H9 (cell line): Measurements from ENCODE around the gene HEG1. TPM values are rescaled to one million over a fixed set of nuclear protein-coding genes. Genes with fewer than 3 reads are reported as not detected.

ENCODE experiments used
- DNase-seq: peaks from one replicate; pipeline ENCODE4 v3.0.0-alpha.2; 2017
- H2AFZ ChIP-seq: one replicate; pipeline ENCODE4 v1.6.1; 2013; ENCODE audit warnings: mild to moderate bottlenecking, low read length, control low read depth, moderate library complexity
- H2AK5ac ChIP-seq: 2 replicates; pipeline ENCODE4 v1.6.1; 2013; ENCODE audit warnings: low read length, control low read depth, mixed read lengths; ENCODE audit not compliant: insufficient read length
- H2BK120ac ChIP-seq: one replicate; pipeline ENCODE4 v1.6.1; 2013; ENCODE audit warnings: low read depth, mild to moderate bottlenecking, low read length, control low read depth, inconsistent platforms; ENCODE audit not compliant: poor library complexity, severe bottlenecking
- H2BK12ac ChIP-seq: 2 replicates; pipeline ENCODE4 v1.6.1; 2013; ENCODE audit warnings: low read length, control low read depth, mixed read lengths, low read depth; ENCODE audit not compliant: insufficient read length
- H2BK15ac ChIP-seq: 2 replicates; pipeline ENCODE4 v1.6.1; 2013; ENCODE audit warnings: low read depth, low read length, control low read depth
- H2BK20ac ChIP-seq: one replicate; pipeline ENCODE4 v1.6.1; 2013; ENCODE audit warnings: low read depth, mild to moderate bottlenecking, low read length, control low read depth, inconsistent platforms; ENCODE audit not compliant: poor library complexity, severe bottlenecking
- H2BK5ac ChIP-seq: 2 replicates; pipeline ENCODE4 v1.6.1; 2013; ENCODE audit warnings: low read length, control low read depth, mixed read lengths; ENCODE audit not compliant: insufficient read length
- H3K14ac ChIP-seq: 2 replicates; pipeline ENCODE4 v1.6.1; 2013; ENCODE audit warnings: low read length, control low read depth; ENCODE audit not compliant: insufficient read depth
- H3K18ac ChIP-seq: 2 replicates; pipeline ENCODE4 v1.6.1; 2013; ENCODE audit warnings: low read depth, mild to moderate bottlenecking, mixed read lengths, low read length, control low read depth; ENCODE audit not compliant: insufficient read length
- H3K23ac ChIP-seq: 2 replicates; pipeline ENCODE4 v1.6.1; 2013; ENCODE audit warnings: low read length, control low read depth, mixed read lengths, low read depth; ENCODE audit not compliant: insufficient read length
- H3K23me2 ChIP-seq: 2 replicates; pipeline ENCODE4 v1.6.1; 2013; ENCODE audit warnings: low read depth, mild to moderate bottlenecking, mixed read lengths, low read length, control low read depth; ENCODE audit not compliant: insufficient read length, poor library complexity, severe bottlenecking
- H3K27ac ChIP-seq: 2 replicates; pipeline ENCODE4 v1.5.1; 2013; ENCODE audit warnings: low read length, control low read depth, mixed read lengths, low read depth; ENCODE audit not compliant: insufficient read length
- H3K27me3 ChIP-seq: 2 replicates; pipeline ENCODE4 v1.6.1; 2013; ENCODE audit warnings: low read length, control low read depth, inconsistent platforms; ENCODE audit not compliant: insufficient read depth
- H3K4ac ChIP-seq: 2 replicates; pipeline ENCODE4 v1.6.1; 2013; ENCODE audit warnings: low read depth, mild to moderate bottlenecking, control low read depth, inconsistent platforms, low read length, moderate library complexity
- H3K4me1 ChIP-seq: 2 replicates; pipeline ENCODE4 v1.6.1; 2013; ENCODE audit warnings: low read length, control low read depth, inconsistent platforms; ENCODE audit not compliant: insufficient read depth
- H3K4me2 ChIP-seq: 2 replicates; pipeline ENCODE4 v1.6.1; 2013; ENCODE audit warnings: low read length, control low read depth, mixed read lengths; ENCODE audit not compliant: insufficient read length, insufficient read depth
- H3K56ac ChIP-seq: 2 replicates; pipeline ENCODE4 v1.6.1; 2013; ENCODE audit warnings: low read depth, mild to moderate bottlenecking, mixed read lengths, low read length, control low read depth; ENCODE audit not compliant: insufficient read length
- H3K79me1 ChIP-seq: 2 replicates; pipeline ENCODE4 v1.6.1; 2013; ENCODE audit warnings: low read depth, mild to moderate bottlenecking, moderate library complexity, low read length, control low read depth, inconsistent platforms; ENCODE audit not compliant: insufficient read depth, poor library complexity, severe bottlenecking
- H3K79me2 ChIP-seq: 2 replicates; pipeline ENCODE4 v1.6.1; 2013; ENCODE audit warnings: low read length, control low read depth, inconsistent platforms; ENCODE audit not compliant: insufficient read depth
- H3K9ac ChIP-seq: 2 replicates; pipeline ENCODE4 v1.6.1; 2013; ENCODE audit warnings: low read length, control low read depth, mixed read lengths; ENCODE audit not compliant: insufficient read length; ENCODE audit errors: extremely low read depth
- H3K9me3 ChIP-seq: one replicate; pipeline ENCODE4 v1.6.1; 2013; ENCODE audit warnings: low read depth, low read length, inconsistent platforms; ENCODE audit not compliant: control insufficient read depth
- H3T11ph ChIP-seq: one replicate; pipeline ENCODE4 v1.6.1; 2013; ENCODE audit warnings: mild to moderate bottlenecking, low read length, control low read depth, inconsistent platforms
- H4K20me1 ChIP-seq: one replicate; pipeline ENCODE4 v1.6.1; 2013; ENCODE audit not compliant: control insufficient read depth, insufficient read length, insufficient read depth
- H4K5ac ChIP-seq: 2 replicates; pipeline ENCODE4 v1.6.1; 2013; ENCODE audit warnings: low read depth, mild to moderate bottlenecking, mixed read lengths, low read length, control low read depth; ENCODE audit not compliant: insufficient read length
- H4K8ac ChIP-seq: replicated peaks from 2 replicates; pipeline ENCODE4 v1.6.1; 2013; ENCODE audit warnings: low read length, control low read depth, mixed read lengths, low read depth; ENCODE audit not compliant: insufficient read length
- H4K91ac ChIP-seq: 2 replicates; pipeline ENCODE4 v1.6.1; 2013; ENCODE audit warnings: low read depth, mild to moderate bottlenecking, moderate library complexity, mixed read lengths, low read length, control low read depth; ENCODE audit not compliant: insufficient read length
- H3K27ac Mint-ChIP-seq, 3 experiments: 2 replicates in 2 of 3; 3 replicates in 1 of 3; pipeline ENCODE4 v1.8.0; 2020 to 2021; ENCODE audit warnings: mixed read lengths in 3 of 3, mild to moderate bottlenecking in 1 of 3, moderate library complexity in 1 of 3
- H3K27me3 Mint-ChIP-seq: 2 replicates; pipeline ENCODE4 v1.8.0; 2021; ENCODE audit warnings: low read depth, mild to moderate bottlenecking, moderate library complexity, mixed read lengths
- H3K36me3 Mint-ChIP-seq, 3 experiments: 2 replicates in 2 of 3; 3 replicates in 1 of 3; pipeline ENCODE4 v1.8.0; 2020 to 2021; ENCODE audit warnings: low read depth in 3 of 3, mixed read lengths in 3 of 3; ENCODE audit not compliant: insufficient read depth in 1 of 3
- H3K4me1 Mint-ChIP-seq, 2 experiments: 2 replicates each; pipeline ENCODE4 v1.8.0; 2020; ENCODE audit warnings: mixed read lengths in 2 of 2
- H3K4me3 Mint-ChIP-seq, 2 experiments: 2 replicates in 1 of 2; 3 replicates in 1 of 2; pipeline ENCODE4 v1.8.0; 2020 to 2021; ENCODE audit warnings: mild to moderate bottlenecking in 2 of 2, mixed read lengths in 2 of 2, moderate library complexity in 1 of 2
- H3K9me3 Mint-ChIP-seq, 2 experiments: 2 replicates in 1 of 2; 3 replicates in 1 of 2; pipeline ENCODE4 v1.8.0; 2020; ENCODE audit warnings: mild to moderate bottlenecking in 2 of 2, mixed read lengths in 2 of 2, moderate library complexity in 1 of 2
- WGBS: extraction: QIAGEN DNeasy Blood & Tissue Kit; methylation state at CpG from one replicate; pipeline ENCODE4 v1.1.7; 2013; ENCODE audit warnings: missing lambda C conversion rate, low lambda C conversion rate, mixed read lengths; ENCODE audit not compliant: insufficient read length; ENCODE audit errors: extremely low coverage; 5-methylcytosine and 5-hydroxymethylcytosine counted together
- total RNA-seq: library from RNA; stranded (reverse); gene quantifications from 2 replicates; pipeline ENCODE4 v1.2.1, GENCODE V29; 2021
- TF ChIP-seq, protein P1 (sequence below): fragments of 200-600 bp; sonication (generic); conservative IDR thresholded peaks from 3 replicates; pipeline ENCODE4 v1.8.0; 2021; ENCODE audit warnings: antibody characterized with exemption, mild to moderate bottlenecking

The HEG1 gene
- total RNA-seq, 1 experiment from 2014 or later, result 10.3 TPM

DNA sequence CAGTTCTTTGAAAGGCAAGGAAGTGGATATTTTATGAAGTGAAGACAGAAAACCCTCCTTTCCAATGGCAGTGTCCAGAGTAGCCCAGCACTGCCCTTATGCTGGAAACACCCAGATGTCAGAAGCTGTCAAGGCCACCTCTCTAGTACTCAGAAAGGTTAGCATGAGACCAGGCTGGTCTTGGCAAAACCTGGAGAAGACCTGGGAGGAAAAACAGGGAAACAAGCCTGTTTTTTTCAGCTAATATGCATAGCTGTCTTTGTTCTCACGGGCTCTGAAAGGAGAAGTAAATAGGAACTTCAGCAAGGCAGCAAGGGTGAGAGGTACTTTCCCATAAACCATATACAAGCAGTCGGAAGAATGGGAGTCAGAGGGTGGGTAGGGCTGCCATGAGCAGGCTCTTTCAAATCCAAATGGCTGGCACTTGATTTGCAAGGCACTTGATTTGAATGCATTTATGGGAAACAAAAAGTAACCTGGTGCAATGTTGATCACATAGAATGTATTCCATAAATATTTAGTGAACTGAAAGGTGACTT, 55.8 kb downstream of the HEG1 start:
- no peak overlapping the region for H3K4ac ChIP-seq
- no peak overlapping the region for H3K23ac ChIP-seq
- H3K27me3 ChIP-seq, result no peaks in the 10 kb centered on the region
- no peak overlapping the region for H3K18ac ChIP-seq
- no peak overlapping the region for H4K91ac ChIP-seq
- no peaks in the 10 kb centered on the region for H3K79me1 ChIP-seq
- no peak overlapping the region for H2BK20ac ChIP-seq
- H4K5ac ChIP-seq, result no peak overlapping the region
- no peak for DNase-seq
- H4K20me1 ChIP-seq, result no peaks in the 10 kb centered on the region
- no peaks in the 10 kb centered on the region for H3K9me3 ChIP-seq
- H3K23me2 ChIP-seq, result no peaks in the 10 kb centered on the region
- no peak overlapping the region for H3K4me2 ChIP-seq
- H2AFZ ChIP-seq, result no peak overlapping the region
- H4K8ac ChIP-seq, result no peak overlapping the region
- H3K4me1 ChIP-seq, result no peaks in the 10 kb centered on the region
- no peak overlapping the region for H3K56ac ChIP-seq
- H3K27ac ChIP-seq, result no peak overlapping the region
- no peaks in the 10 kb centered on the region for H3K79me2 ChIP-seq
- Mint-ChIP-seq H3K27ac (peak overlapping the region in 1 of 3 experiments; percentile 88; a peak in 1 of 7 replicates), H3K4me3 (no peak overlapping the region), H3K4me1 (peaks cover 18% of the 10 kb centered on the region in 2 experiments), H3K27me3 (no peaks in the 10 kb centered on the region), H3K9me3 (no peaks in the 10 kb centered on the region), H3K36me3 (peaks cover 2 to 36% (median 22%) of the 10 kb centered on the region in 3 experiments; a peak in 6 of 7 replicates)
- no peak overlapping the region for H3K9ac ChIP-seq
- no CpG with 5 or more reads among the region's 2 CpGs for WGBS
- no peak overlapping the region for H2AK5ac ChIP-seq
- H3K14ac ChIP-seq, result no peak overlapping the region
- TF ChIP-seq, protein P1, sequence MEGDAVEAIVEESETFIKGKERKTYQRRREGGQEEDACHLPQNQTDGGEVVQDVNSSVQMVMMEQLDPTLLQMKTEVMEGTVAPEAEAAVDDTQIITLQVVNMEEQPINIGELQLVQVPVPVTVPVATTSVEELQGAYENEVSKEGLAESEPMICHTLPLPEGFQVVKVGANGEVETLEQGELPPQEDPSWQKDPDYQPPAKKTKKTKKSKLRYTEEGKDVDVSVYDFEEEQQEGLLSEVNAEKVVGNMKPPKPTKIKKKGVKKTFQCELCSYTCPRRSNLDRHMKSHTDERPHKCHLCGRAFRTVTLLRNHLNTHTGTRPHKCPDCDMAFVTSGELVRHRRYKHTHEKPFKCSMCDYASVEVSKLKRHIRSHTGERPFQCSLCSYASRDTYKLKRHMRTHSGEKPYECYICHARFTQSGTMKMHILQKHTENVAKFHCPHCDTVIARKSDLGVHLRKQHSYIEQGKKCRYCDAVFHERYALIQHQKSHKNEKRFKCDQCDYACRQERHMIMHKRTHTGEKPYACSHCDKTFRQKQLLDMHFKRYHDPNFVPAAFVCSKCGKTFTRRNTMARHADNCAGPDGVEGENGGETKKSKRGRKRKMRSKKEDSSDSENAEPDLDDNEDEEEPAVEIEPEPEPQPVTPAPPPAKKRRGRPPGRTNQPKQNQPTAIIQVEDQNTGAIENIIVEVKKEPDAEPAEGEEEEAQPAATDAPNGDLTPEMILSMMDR, result no peak
- H2BK5ac ChIP-seq, result no peak overlapping the region
- no peak overlapping the region for H2BK12ac ChIP-seq
- no peak overlapping the region for H3T11ph ChIP-seq
- H2BK120ac ChIP-seq, result no peak overlapping the region
- no peak overlapping the region for H2BK15ac ChIP-seq
